ENCODE results near the gene FAM13C.
"Not testable (repeated sequence)": the region's sequence is repeated elsewhere in the genome, so short reads cannot be mapped to it uniquely, and the experiment has no call there.

FAM13C gene

DNA sequence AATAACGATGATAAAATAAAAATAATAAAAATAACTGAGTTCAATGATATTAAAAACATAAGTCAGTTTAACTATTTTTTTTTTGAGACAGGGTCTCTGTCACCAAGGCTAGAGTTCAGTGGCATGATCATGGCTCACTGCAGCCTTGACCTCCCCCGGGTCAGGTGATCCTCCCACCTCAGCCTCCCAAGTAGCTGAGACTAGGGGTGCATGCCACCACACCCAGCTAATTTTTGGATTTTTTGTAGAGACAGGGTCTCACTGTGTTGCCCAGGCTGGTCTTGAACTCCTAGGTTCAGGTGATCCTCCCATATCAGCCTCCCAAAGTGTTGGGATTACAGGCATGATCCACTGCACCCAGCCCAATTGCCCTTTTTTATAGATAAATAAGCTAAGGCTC, 138.8 kb downstream of the FAM13C start:
- DNase-seq = not testable (repeated sequence)

DNA sequence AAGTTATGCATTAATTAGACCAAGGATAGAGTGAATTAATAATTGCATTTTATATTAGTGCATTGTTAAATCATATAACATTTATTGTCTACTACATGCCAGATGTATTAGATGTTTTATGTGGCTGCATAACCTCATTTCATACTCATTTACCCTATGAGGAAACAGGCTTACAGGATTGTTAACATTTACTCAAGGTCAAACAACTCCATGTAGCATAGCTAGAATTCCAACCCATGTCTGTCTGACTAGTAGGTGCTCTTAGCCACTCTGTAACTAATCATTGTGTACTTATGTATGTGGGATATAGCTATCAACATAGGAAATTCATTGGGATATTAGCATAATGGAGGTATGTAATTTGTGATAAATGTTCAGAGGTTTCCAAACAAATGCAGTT, 139.6 kb downstream of the FAM13C start:
- no peak for DNase-seq

DNA sequence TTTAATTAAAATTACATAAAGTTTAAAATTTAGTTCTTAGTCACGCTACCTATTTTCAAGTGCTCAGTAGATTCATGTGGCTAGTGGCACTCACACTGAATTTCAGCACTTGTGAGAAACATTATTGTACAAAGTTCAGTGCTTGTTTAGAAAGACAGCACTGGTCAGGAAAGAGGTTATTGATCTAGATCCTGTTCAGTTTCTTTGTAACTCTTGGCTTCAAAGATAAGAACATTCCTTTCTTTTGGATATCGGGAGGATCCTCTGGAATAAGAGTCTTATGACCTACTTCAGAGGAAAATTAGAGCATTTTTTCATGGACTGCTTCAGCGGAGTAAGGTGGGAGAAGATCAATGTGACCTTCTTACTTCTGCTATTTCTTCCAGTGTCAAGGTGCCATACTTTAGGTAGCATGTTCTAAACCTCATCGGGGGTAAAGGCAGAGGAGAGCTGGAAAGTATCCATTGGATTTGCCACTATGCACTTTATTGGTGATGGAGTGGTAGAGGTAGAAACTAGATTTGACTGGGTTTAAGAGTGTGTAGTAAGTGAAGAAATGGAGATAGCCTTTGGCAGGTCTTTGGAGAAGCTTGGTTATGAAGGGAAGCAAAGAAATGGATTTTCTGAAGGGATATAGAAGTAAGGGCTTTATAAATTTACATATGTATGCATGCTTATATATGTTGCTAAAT, 146.0 kb downstream of the FAM13C start:
- no peak for DNase-seq

GRCh38 chr10:59214160-59214559, 148.2 kb downstream of the FAM13C start:
- DNase-seq = no peak

GRCh38 chr10:59212301-59212798, 150.0 kb downstream of the FAM13C start:
- no peak for DNase-seq

DNA sequence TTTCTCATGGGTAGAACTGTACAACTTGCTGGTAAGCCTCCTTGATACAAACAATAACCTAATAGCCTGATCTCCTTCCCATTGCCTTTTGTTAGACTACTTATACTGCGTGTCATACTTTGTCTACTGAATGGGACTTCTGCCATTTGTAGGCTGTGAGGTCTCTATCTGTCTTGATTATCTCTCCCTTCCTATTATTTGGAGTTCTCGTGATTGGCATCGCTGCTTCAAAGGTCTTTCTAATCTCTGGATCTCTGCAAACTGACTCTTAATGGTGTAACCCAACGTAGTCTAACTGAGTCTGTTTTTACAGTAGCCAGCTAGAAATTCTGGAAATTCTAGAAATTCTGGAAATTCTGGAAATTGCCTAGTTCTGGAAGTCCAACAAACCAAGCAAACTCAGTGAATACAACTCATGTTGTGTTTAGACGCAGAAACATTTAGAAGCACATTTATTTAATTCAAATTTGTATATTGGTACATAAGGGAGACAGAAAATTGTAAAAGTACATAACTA, 156.1 kb downstream of the FAM13C start:
- DNase-seq = no peak
